Astrocyte of the cerebellum (primary cell): Measurements from ENCODE around the gene PIK3R1.

Source experiments
- DNase-seq: peaks from one replicate; pipeline ENCODE4 v3.0.0-alpha.2; 2011; ENCODE audit warnings: low read depth
- H3K4me3 ChIP-seq: 2 replicates; pipeline ENCODE4 v1.5.1; 2011; ENCODE audit warnings: mild to moderate bottlenecking, low read depth, low read length, moderate library complexity
- in situ Hi-C: cut with HindIII; loops from 2 replicates; pipeline ENCODE4 v1.10.0; 2017; ENCODE audit warnings: low sequenced_read_pairs
- TF ChIP-seq, protein P1 (sequence below): IDR thresholded peaks from 2 replicates; pipeline ENCODE4 v1.5.1; 2012; ENCODE audit warnings: low read length, low read depth, moderate library complexity, mild to moderate bottlenecking; ENCODE audit errors: missing control alignments

PIK3R1 gene

GRCh38 chr5:68176253-68176652 lies 39.3 kb upstream of the PIK3R1 start:
- H3K4me3 ChIP-seq: no peak overlapping the region
- no peak for DNase-seq
- TF ChIP-seq, protein P1, sequence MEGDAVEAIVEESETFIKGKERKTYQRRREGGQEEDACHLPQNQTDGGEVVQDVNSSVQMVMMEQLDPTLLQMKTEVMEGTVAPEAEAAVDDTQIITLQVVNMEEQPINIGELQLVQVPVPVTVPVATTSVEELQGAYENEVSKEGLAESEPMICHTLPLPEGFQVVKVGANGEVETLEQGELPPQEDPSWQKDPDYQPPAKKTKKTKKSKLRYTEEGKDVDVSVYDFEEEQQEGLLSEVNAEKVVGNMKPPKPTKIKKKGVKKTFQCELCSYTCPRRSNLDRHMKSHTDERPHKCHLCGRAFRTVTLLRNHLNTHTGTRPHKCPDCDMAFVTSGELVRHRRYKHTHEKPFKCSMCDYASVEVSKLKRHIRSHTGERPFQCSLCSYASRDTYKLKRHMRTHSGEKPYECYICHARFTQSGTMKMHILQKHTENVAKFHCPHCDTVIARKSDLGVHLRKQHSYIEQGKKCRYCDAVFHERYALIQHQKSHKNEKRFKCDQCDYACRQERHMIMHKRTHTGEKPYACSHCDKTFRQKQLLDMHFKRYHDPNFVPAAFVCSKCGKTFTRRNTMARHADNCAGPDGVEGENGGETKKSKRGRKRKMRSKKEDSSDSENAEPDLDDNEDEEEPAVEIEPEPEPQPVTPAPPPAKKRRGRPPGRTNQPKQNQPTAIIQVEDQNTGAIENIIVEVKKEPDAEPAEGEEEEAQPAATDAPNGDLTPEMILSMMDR: no peak
- in situ Hi-C loops: no loop called here

- in situ Hi-C loops: no loop called here
- H3K4me3 ChIP-seq: no peak overlapping the region
- TF ChIP-seq, protein P1: no peak
- no peak for DNase-seq
Observed at GRCh38 chr5:68176802-68177479, 38.6 kb upstream of the PIK3R1 start.

- DNase-seq: no peak
- TF ChIP-seq, protein P1: no peak
- in situ Hi-C loops: no loop called here
- H3K4me3 ChIP-seq: no peak overlapping the region
Observed at GRCh38 chr5:68177676-68178075, 37.9 kb upstream of the PIK3R1 start.

DNA sequence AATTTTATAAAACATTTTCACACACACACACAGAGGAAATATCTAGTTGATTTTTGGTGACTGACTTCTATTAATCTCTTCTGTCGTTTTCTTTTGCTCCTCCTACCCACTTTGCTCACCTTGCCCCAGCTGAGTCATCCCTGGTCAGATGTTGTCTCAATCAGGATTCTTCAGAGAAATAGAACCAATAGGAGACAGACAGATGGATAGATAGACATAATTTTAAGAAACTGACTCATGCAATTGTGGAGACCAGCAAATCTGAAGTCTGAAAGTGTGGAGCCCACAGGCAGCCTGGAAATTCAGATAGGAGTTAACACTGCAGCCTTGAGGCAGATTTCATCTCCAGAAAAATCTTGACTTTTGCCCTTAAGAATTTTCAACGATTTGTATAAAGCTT lies 37.0 kb upstream of the PIK3R1 start:
- H3K4me3 ChIP-seq: no peak overlapping the region
- TF ChIP-seq, protein P1: no peak
- DNase-seq: no peak
- in situ Hi-C loops: no loop called here

DNA sequence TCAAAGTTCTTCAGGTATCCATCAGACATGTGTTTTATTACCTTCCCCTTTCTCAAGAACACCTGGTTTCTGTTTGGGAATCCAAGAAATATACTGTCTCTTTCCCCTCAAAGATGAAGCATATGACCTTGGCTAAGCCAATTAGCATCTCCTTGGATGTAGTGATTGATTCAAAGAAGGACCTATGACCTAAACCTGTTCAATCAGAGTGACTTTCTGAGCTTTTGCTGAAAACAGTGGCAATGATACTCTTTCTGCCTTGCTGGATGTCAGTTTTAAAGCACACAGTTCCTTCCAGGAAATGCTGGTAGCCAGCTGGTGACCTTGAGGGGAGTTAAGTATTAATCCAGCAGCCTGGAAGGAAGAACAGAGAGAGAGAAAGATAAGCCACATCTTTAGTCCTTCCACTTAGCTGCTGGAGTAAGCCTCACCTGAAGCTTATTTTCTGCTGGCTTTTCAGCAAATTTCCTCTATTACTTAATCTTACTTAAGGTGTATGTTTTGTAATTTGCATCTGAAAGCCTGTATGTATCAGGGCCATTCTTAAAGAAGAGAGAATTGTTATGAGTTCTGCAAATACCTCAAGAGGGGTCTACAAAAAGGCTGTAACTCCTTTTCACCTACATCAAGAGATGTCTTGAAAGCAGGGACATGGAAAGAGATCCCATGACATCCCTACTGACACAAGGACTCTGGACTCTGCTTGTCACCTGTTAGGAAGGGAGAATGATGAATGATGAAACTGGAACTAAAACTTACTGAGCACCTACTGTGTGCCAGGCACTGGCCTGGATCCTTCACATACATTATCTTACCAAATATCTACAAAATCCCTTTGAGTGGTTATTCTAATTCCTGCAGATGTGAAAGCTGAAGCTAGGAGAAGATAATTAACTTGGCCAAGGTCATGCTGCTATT lies 35.2 kb upstream of the PIK3R1 start:
- in situ Hi-C loops: no loop called here
- no peak overlapping the region for H3K4me3 ChIP-seq
- TF ChIP-seq, protein P1: no peak
- DNase-seq: no peak

- DNase-seq: no peak
- in situ Hi-C loops: no loop called here
- TF ChIP-seq, protein P1: no peak
- H3K4me3 ChIP-seq: no peak overlapping the region
Observed at GRCh38 chr5:68181039-68181599, 34.4 kb upstream of the PIK3R1 start.
